GM12878 (cell line): ENCODE data around the gene M1AP. TPM values are rescaled to one million over a fixed set of nuclear protein-coding genes. Genes with fewer than 3 reads are reported as not detected.
A peak's percentile ranks its signal among the peaks of the same experiment; 100 is the strongest.

Source experiments
- ATF3 ChIP-seq: IDR thresholded peaks from 2 replicates; pipeline ENCODE4 v1.6.1; 2011; ENCODE audit warnings: low read depth, mild to moderate bottlenecking, low read length, moderate library complexity, borderline replicate concordance; ENCODE audit errors: extremely low read depth
- BHLHE40 ChIP-seq, 2 experiments: fragments of 450-650 bp in 1 of 2; IDR thresholded peaks; 2 replicates each; pipeline ENCODE4 v1.6.1; 2011 to 2017; ENCODE audit warnings: low read depth in 2 of 2, borderline replicate concordance in 1 of 2, improper control_type of control experiment in 1 of 2, low read length in 1 of 2, mild to moderate bottlenecking in 1 of 2
- BMI1 ChIP-seq: fragments of 450-650 bp; IDR thresholded peaks from 2 replicates; pipeline ENCODE4 v1.6.1; 2016; ENCODE audit warnings: mild to moderate bottlenecking, moderate library complexity, borderline replicate concordance
- DPF2 ChIP-seq: fragments of 450-650 bp; IDR thresholded peaks from 2 replicates; pipeline ENCODE4 v1.6.1; 2017; ENCODE audit warnings: mild to moderate bottlenecking
- IKZF2 ChIP-seq, 2 experiments: fragments of 450-650 bp; IDR thresholded peaks; 2 replicates each; pipeline ENCODE4 v1.6.1; 2017; ENCODE audit warnings: mild to moderate bottlenecking in 2 of 2, moderate library complexity in 2 of 2
- IRF4 ChIP-seq: IDR thresholded peaks from 2 replicates; pipeline ENCODE4 v1.6.1; 2011; ENCODE audit warnings: low read depth, low read length
- IRF5 ChIP-seq: fragments of 450-650 bp; IDR thresholded peaks from 2 replicates; pipeline ENCODE4 v1.6.1; 2017; ENCODE audit warnings: borderline replicate concordance
- NFYB ChIP-seq: IDR thresholded peaks from 2 replicates; pipeline ENCODE4 v1.6.1; 2011; ENCODE audit warnings: low read depth, mild to moderate bottlenecking, low read length, improper control_type of control experiment, moderate library complexity; ENCODE audit not compliant: insufficient read depth
- NR2F1 ChIP-seq: fragments of 450-650 bp; conservative IDR thresholded peaks from 2 replicates; pipeline ENCODE4 v1.6.1; 2017; ENCODE audit warnings: mild to moderate bottlenecking
- SPI1 ChIP-seq: IDR thresholded peaks from 2 replicates; pipeline ENCODE4 v1.6.1; 2011; ENCODE audit warnings: low read depth, mild to moderate bottlenecking, low read length, moderate library complexity, borderline replicate concordance; ENCODE audit not compliant: insufficient read depth
- polyA plus RNA-seq, 11 experiments: library from polyadenylated mRNA; depleted of rRNA in 4 of 11; unstranded in 6 of 11; stranded (reverse) in 5 of 11; fragments of >200 nt; fragmentation: Nextera tagmentation in 4 of 11; fragmentation: Illumina TruSeq in 1 of 11; extraction: Ambion mirVana in 4 of 11; extraction: Trizol in 1 of 11; gene quantifications; 1 replicate in 1 of 11; 2 replicates in 10 of 11; pipeline versions ENCODE4 v1.2.1 to v1.2.3, GENCODE V29; 2011 to 2016; ENCODE audit warnings: inconsistent platforms in 2 of 11, missing spikeins in 2 of 11, low read depth in 1 of 11
- total RNA-seq, 4 experiments: library from RNA; depleted of rRNA in 3 of 4; stranded (reverse); fragments of >200 nt in 3 of 4; fragmentation: Illumina TruSeq in 1 of 4; extraction: Trizol in 1 of 4; gene quantifications; 2 replicates each; pipeline versions ENCODE4 v1.2.1 to v1.2.3, GENCODE V29; 2013 to 2021
- TF ChIP-seq, protein P1 (sequence below): fragments of 450-650 bp; formaldehyde crosslinking; IDR thresholded peaks from 2 replicates; pipeline ENCODE4 v1.4.0; 2022; ENCODE audit warnings: mild to moderate bottlenecking, moderate library complexity
- TF ChIP-seq, protein P2 (sequence below): fragments of 450-650 bp; formaldehyde crosslinking; IDR thresholded peaks from 2 replicates; pipeline ENCODE4 v1.4.0; 2020; ENCODE audit warnings: mild to moderate bottlenecking, moderate library complexity
- TF ChIP-seq, protein P3 (sequence below): fragments of 450-650 bp; IDR thresholded peaks from 2 replicates; pipeline ENCODE4 v1.6.1; 2017; ENCODE audit warnings: mild to moderate bottlenecking, low read depth, inconsistent platforms; ENCODE audit not compliant: poor library complexity, severe bottlenecking
- TF ChIP-seq, protein P4 (sequence below): fragments of 450-650 bp; IDR thresholded peaks from 2 replicates; pipeline ENCODE4 v1.6.1; 2016; ENCODE audit warnings: mild to moderate bottlenecking

M1AP gene
- total and polyA plus RNA-seq, 10 of the 15 experiments (the other 5 are each of a cell fraction or from before 2014, with no cell fraction given) = 0.04 to 0.32 (median 0.16) TPM; not detected in 4

DNA sequence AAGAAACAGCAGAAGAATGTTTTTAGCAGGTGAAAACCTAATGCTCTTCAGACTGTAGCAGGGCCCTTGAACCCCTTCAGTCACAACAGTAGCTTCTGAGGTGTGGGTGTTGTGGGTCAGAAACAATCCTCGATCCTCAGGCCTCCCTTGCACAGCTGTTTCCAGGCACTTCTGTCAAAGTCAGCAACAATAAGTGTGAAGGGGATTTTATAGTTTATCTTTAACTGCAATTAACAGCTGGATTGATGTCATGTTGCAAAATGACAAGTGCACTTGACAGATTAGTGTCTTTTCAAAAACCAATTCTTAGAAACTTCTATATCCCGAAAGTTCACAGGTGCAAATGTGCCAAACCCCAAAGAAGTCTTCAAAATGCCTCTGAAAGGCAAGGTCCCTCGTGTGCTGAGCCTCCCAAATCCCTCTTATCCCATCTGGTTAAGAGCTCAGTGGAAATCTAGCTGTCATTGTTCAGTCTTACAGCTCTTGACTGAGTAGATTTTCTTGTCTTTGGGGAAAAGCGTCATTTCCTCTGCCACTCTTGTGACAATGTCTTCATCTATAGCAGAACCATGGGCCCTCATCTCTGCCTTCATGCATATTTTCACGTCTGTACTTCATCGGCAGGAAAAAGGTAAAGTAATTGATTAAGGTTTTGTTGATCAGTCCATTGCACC is 29.6 kb downstream of the M1AP start (continued):
- TF ChIP-seq, protein P1, sequence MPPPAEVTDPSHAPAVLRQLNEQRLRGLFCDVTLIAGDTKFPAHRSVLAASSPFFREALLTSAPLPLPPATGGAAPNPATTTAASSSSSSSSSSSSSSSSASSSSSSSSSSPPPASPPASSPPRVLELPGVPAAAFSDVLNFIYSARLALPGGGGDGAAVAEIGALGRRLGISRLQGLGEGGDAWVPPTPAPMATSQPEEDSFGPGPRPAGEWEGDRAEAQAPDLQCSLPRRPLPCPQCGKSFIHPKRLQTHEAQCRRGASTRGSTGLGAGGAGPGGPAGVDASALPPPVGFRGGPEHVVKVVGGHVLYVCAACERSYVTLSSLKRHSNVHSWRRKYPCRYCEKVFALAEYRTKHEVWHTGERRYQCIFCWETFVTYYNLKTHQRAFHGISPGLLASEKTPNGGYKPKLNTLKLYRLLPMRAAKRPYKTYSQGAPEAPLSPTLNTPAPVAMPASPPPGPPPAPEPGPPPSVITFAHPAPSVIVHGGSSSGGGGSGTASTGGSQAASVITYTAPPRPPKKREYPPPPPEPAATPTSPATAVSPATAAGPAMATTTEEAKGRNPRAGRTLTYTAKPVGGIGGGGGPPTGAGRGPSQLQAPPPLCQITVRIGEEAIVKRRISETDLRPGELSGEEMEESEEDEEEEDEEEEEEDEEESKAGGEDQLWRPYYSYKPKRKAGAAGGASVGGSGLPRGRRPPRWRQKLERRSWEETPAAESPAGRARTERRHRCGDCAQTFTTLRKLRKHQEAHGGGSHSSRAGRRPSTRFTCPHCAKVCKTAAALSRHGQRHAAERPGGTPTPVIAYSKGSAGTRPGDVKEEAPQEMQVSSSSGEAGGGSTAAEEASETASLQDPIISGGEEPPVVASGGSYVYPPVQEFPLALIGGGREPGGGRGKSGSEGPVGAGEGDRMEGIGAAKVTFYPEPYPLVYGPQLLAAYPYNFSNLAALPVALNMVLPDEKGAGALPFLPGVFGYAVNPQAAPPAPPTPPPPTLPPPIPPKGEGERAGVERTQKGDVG = no peak
- TF ChIP-seq SPI1 = no peak
- TF ChIP-seq DPF2 = peak; percentile 53; the same call in 1 of the 2 replicates
- TF ChIP-seq ATF3 = no peak
- TF ChIP-seq, protein P2, sequence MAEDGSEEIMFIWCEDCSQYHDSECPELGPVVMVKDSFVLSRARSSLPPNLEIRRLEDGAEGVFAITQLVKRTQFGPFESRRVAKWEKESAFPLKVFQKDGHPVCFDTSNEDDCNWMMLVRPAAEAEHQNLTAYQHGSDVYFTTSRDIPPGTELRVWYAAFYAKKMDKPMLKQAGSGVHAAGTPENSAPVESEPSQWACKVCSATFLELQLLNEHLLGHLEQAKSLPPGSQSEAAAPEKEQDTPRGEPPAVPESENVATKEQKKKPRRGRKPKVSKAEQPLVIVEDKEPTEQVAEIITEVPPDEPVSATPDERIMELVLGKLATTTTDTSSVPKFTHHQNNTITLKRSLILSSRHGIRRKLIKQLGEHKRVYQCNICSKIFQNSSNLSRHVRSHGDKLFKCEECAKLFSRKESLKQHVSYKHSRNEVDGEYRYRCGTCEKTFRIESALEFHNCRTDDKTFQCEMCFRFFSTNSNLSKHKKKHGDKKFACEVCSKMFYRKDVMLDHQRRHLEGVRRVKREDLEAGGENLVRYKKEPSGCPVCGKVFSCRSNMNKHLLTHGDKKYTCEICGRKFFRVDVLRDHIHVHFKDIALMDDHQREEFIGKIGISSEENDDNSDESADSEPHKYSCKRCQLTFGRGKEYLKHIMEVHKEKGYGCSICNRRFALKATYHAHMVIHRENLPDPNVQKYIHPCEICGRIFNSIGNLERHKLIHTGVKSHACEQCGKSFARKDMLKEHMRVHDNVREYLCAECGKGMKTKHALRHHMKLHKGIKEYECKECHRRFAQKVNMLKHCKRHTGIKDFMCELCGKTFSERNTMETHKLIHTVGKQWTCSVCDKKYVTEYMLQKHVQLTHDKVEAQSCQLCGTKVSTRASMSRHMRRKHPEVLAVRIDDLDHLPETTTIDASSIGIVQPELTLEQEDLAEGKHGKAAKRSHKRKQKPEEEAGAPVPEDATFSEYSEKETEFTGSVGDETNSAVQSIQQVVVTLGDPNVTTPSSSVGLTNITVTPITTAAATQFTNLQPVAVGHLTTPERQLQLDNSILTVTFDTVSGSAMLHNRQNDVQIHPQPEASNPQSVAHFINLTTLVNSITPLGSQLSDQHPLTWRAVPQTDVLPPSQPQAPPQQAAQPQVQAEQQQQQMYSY = no peak
- no peak for TF ChIP-seq BMI1
- peak in 1 of 2 experiments; percentile 40; a peak in 1 of 4 replicates for TF ChIP-seq IKZF2 (IDR thresholded peaks at IDR 0.05)
- no peak for TF ChIP-seq IRF4
- TF ChIP-seq, protein P3, sequence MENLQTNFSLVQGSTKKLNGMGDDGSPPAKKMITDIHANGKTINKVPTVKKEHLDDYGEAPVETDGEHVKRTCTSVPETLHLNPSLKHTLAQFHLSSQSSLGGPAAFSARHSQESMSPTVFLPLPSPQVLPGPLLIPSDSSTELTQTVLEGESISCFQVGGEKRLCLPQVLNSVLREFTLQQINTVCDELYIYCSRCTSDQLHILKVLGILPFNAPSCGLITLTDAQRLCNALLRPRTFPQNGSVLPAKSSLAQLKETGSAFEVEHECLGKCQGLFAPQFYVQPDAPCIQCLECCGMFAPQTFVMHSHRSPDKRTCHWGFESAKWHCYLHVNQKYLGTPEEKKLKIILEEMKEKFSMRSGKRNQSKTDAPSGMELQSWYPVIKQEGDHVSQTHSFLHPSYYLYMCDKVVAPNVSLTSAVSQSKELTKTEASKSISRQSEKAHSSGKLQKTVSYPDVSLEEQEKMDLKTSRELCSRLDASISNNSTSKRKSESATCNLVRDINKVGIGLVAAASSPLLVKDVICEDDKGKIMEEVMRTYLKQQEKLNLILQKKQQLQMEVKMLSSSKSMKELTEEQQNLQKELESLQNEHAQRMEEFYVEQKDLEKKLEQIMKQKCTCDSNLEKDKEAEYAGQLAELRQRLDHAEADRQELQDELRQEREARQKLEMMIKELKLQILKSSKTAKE = no peak
- TF ChIP-seq IRF5 = no peak
- no peak for TF ChIP-seq NFYB
- no peak for TF ChIP-seq BHLHE40 (IDR thresholded peaks at IDR 0.05; ENCODE audit: borderline replicate concordance in 1 of 2, low read depth in 2 of 2, low read length in 1 of 2)
- TF ChIP-seq, protein P4, sequence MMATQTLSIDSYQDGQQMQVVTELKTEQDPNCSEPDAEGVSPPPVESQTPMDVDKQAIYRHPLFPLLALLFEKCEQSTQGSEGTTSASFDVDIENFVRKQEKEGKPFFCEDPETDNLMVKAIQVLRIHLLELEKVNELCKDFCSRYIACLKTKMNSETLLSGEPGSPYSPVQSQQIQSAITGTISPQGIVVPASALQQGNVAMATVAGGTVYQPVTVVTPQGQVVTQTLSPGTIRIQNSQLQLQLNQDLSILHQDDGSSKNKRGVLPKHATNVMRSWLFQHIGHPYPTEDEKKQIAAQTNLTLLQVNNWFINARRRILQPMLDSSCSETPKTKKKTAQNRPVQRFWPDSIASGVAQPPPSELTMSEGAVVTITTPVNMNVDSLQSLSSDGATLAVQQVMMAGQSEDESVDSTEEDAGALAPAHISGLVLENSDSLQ = peak; percentile 61; the same call in 1 of the 2 replicates
- 0 out of 2 replicates have a peak, but pooled peaks have one; percentile 40 for TF ChIP-seq NR2F1
- TF ChIP-seq, all 136 proteins: peak for 8
